K562 (cell line): Measurements from ENCODE around the gene ZNF669. TPM values are rescaled to one million over a fixed set of nuclear protein-coding genes. Genes with fewer than 3 reads are reported as not detected.

Source experiments
- ATAC-seq: fragments of 200-7000 bp; cut with Tn5 transposase; 3 replicates; pipeline ENCODE4 v1.9.1; 2020; ENCODE audit warnings: moderate library complexity
- BruUV-seq: library from RNA; stranded (reverse); fragments of 400-500 nt; replicated peaks from 2 replicates; lab custom pipeline; 2021; lab: Mats Ljungman, UMichigan
- CTCF ChIA-PET: fragments of 300-600 bp; formaldehyde crosslinking; extraction: SDS; loops from one replicate; lab custom pipeline; 2021; ENCODE audit warnings: low intra/inter-chr PET ratio; lab: Yijun Ruan, JAX
- POLR2A ChIA-PET: fragments of 300-600, 350-650 bp; sonication (Branson Sonifier 250); formaldehyde crosslinking; extraction: SDS; loops from one replicate; lab custom pipeline; 2021; ENCODE audit warnings: antibody characterized with exemption, inconsistent platforms; lab: Yijun Ruan, JAX
- DNase-seq, 4 experiments: peaks; one replicate each; pipeline versions ENCODE4 v3.0.0 to v3.0.0-alpha.2; 2011 to 2018; ENCODE audit warnings: low spot score in 3 of 4, mixed read lengths in 3 of 4; ENCODE audit errors: extremely low read depth in 1 of 4
- FAIRE-seq: peaks from 2 replicates; lab custom pipeline; 2011; peaks lifted over from hg19 to GRCh38; lab: Jason Lieb, UNC
- H2AFZ ChIP-seq: 2 replicates; pipeline ENCODE4 v1.6.0; 2011; ENCODE audit warnings: low read depth, low read length, control low read depth, inconsistent platforms
- H3K27ac ChIP-seq: fragments of 200-600 bp; 3 replicates; pipeline ENCODE4 v1.8.0; 2011; ENCODE audit warnings: low read depth, mild to moderate bottlenecking, control low read depth, inconsistent platforms, low read length, moderate library complexity, mixed read lengths; ENCODE audit errors: extremely low read depth
- H3K27me3 ChIP-seq, 2 experiments: fragments of 300-600 bp in 1 of 2; 2 replicates in 1 of 2; 3 replicates in 1 of 2; pipeline versions ENCODE4 v1.6.0 to v1.8.0; 2011; ENCODE audit warnings: inconsistent platforms in 2 of 2, low read length in 2 of 2, mild to moderate bottlenecking in 1 of 2, mixed read lengths in 1 of 2, moderate library complexity in 1 of 2; ENCODE audit not compliant: control insufficient read depth in 2 of 2, insufficient read depth in 2 of 2
- H3K36me3 ChIP-seq: fragments of 300-600 bp; 3 replicates; pipeline ENCODE4 v1.8.0; 2011; ENCODE audit warnings: mild to moderate bottlenecking, low read length, inconsistent platforms; ENCODE audit not compliant: control insufficient read depth, insufficient read depth
- H3K4me1 ChIP-seq, 2 experiments: fragments of 200-600 bp in 1 of 2; replicated peaks in 1 of 2; 2 replicates in 1 of 2; 3 replicates in 1 of 2; pipeline versions ENCODE4 v1.5.1 to v1.8.0; 2011; ENCODE audit warnings: inconsistent platforms in 2 of 2, low read length in 2 of 2, mild to moderate bottlenecking in 1 of 2, mixed read lengths in 1 of 2, moderate library complexity in 1 of 2; ENCODE audit not compliant: control insufficient read depth in 2 of 2, insufficient read depth in 2 of 2
- H3K4me2 ChIP-seq: 2 replicates; pipeline ENCODE4 v1.6.1; 2011; ENCODE audit warnings: low read length, control low read depth, inconsistent platforms, mixed read lengths; ENCODE audit not compliant: insufficient read depth
- H3K4me3 ChIP-seq: fragments of 200-600 bp; sonication (generic), shearing (Covaris generic); 2 replicates; pipeline ENCODE4 v1.5.1; 2016; ENCODE audit warnings: control low read depth, inconsistent platforms
- H3K79me2 ChIP-seq: fragments of 200-600 bp; 3 replicates; pipeline ENCODE4 v1.8.0; 2011; ENCODE audit warnings: low read length, inconsistent platforms; ENCODE audit not compliant: control insufficient read depth, insufficient read depth
- H3K9ac ChIP-seq, 2 experiments: 2 replicates each; pipeline versions ENCODE4 v1.6.0 to v1.6.1; 2011; ENCODE audit warnings: low read depth in 2 of 2, low read length in 2 of 2, control low read depth in 1 of 2, inconsistent platforms in 1 of 2, mild to moderate bottlenecking in 1 of 2, mixed read lengths in 1 of 2; ENCODE audit not compliant: insufficient read depth in 1 of 2
- H3K9me1 ChIP-seq: one replicate; pipeline ENCODE4 v1.6.0; 2011; ENCODE audit warnings: inconsistent platforms, mild to moderate bottlenecking, low read length, moderate library complexity; ENCODE audit not compliant: control insufficient read depth, insufficient read depth
- H3K9me3 ChIP-seq: replicated peaks from 2 replicates; pipeline ENCODE4 v1.5.1; 2011; ENCODE audit warnings: low read depth, low read length, inconsistent platforms; ENCODE audit not compliant: control insufficient read depth, insufficient read depth
- H4K20me1 ChIP-seq: replicated peaks from 2 replicates; pipeline ENCODE4 v1.6.1; 2011; ENCODE audit warnings: low read length, inconsistent platforms, mixed read lengths; ENCODE audit not compliant: control insufficient read depth, insufficient read depth
- NFIC ChIP-seq: fragments of 450-650 bp; IDR thresholded peaks from 2 replicates; pipeline ENCODE4 v1.6.1; 2017; ENCODE audit warnings: mild to moderate bottlenecking, inconsistent platforms
- NFRKB ChIP-seq: fragments of 450-650 bp; IDR thresholded peaks from 2 replicates; pipeline ENCODE4 v1.6.1; 2016; ENCODE audit warnings: low read depth
- SNRNP70 ChIP-seq: fragments of 200-400 bp; formaldehyde crosslinking; optimal IDR thresholded peaks from 2 replicates; pipeline ENCODE3; 2017; ENCODE audit warnings: low read depth, low read length
- SOX6 ChIP-seq: fragments of 450-650 bp; IDR thresholded peaks from 2 replicates; pipeline ENCODE4 v1.6.1; 2014; ENCODE audit warnings: mild to moderate bottlenecking
- STAG1 ChIP-seq: sonication (generic); formaldehyde crosslinking; IDR thresholded peaks from 2 replicates; pipeline ENCODE4 v1.5.0; 2020; ENCODE audit warnings: missing genetic modification reagents, borderline replicate concordance
- TBP ChIP-seq: optimal IDR thresholded peaks from 2 replicates; pipeline ENCODE3; 2011; ENCODE audit warnings: low read depth, low read length, improper control_type of control experiment
- ZNF146 ChIP-seq: IDR thresholded peaks from one replicate; pipeline ENCODE4 v1.6.1; 2018; ENCODE audit warnings: missing compliant biosample characterization; ENCODE audit not compliant: unreplicated experiment
- WGBS: fragments of 100-300 bp; shearing (Covaris generic); methylation state at CpG from one replicate; pipeline ENCODE4 v1.1.6; 2016; ENCODE audit warnings: low coverage, mixed read lengths; ENCODE audit not compliant: insufficient coverage; ENCODE audit errors: missing lambda C conversion rate; 5-methylcytosine and 5-hydroxymethylcytosine counted together
- in situ Hi-C: fragments of 300-500 bp; cut with MboI; formaldehyde crosslinking; loops from 4 replicates; pipeline ENCODE4 v1.15.0; 2018; ENCODE audit warnings: inconsistent platforms, mixed read lengths
- intact Hi-C: fragments of 100-400 bp; cut with micrococcal nuclease; formaldehyde crosslinking; loops from 2 replicates; pipeline ENCODE4 v1.14.2; 2022
- polyA plus RNA-seq, 8 experiments: library from polyadenylated mRNA; depleted of rRNA in 4 of 8; stranded (reverse) in 5 of 8; unstranded in 3 of 8; fragments of >200 nt; fragmentation: Nextera tagmentation in 2 of 8; fragmentation: Illumina TruSeq in 1 of 8; extraction: Ambion mirVana in 2 of 8; extraction: Trizol in 1 of 8; gene quantifications; 2 replicates each; pipeline versions ENCODE4 v1.2.1 to v1.2.3, GENCODE V29; 2011 to 2014; ENCODE audit warnings: inconsistent platforms in 1 of 8, missing spikeins in 1 of 8
- total RNA-seq, 7 experiments: library from RNA; depleted of rRNA in 6 of 7; stranded (reverse); fragments of >200 nt in 6 of 7; fragmentation: Illumina TruSeq in 2 of 7; extraction: Trizol in 2 of 7; gene quantifications; 2 replicates each; pipeline versions ENCODE4 v1.2.1 to v1.2.3, GENCODE V29; 2011 to 2021; ENCODE audit warnings: low replicate concordance in 1 of 7
- TF ChIP-seq, protein P1 (sequence below), 3 experiments: fragments of 200-800 bp in 1 of 3; sonication (Bioruptor generic) in 1 of 3; sonication (generic) in 1 of 3; formaldehyde crosslinking in 1 of 3; IDR thresholded peaks; 2 replicates each; pipeline versions ENCODE4 v1.6.1 to v1.8.0; 2016 to 2022; ENCODE audit warnings: mild to moderate bottlenecking in 2 of 3, missing compliant biosample characterization in 2 of 3, missing genetic modification characterization in 2 of 3, missing genetic modification reagents in 1 of 3

ZNF669 gene
- total and polyA plus RNA-seq, 9 of the 15 experiments (the other 6 are each of a cell fraction or from before 2014, with no cell fraction given) = 5.3 to 18.3 (median 10.2) TPM

DNA sequence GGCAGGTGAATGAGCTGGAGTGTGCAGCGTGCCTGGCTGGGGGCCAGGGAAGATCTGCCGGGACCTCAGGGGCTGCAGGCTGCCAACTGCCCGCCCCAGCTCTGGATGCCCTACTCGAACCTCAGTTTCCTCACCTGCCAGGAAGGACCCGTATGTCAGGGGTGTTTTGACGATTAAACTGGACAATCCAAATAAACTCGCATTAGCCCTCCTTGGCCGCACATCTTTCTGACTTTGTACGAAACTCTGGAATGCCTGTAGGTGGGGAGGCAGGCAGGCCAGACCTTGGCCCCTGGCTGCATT, 8.3 kb upstream of the ZNF669 start:
- in situ Hi-C loops (no loop called here), intact Hi-C loops (loop anchor here (5.0 kb wide), 1 partner anchor 100 kb away; no protein-coding TSS in a partner anchor)
- H3K9me1 ChIP-seq = no peaks in the 10 kb centered on the region
- H3K27me3 ChIP-seq = no peaks in the 10 kb centered on the region
- H3K27ac ChIP-seq = no peak overlapping the region
- no peak for DNase-seq
- H3K9ac ChIP-seq = peak overlapping the region; percentile 72 to 94; a peak in 3 of 4 replicates
- TF ChIP-seq NFIC (peak; percentile 78), STAG1 (CRISPR knock-in tag) (peak; percentile 43; the same call in 1 of the 2 replicates), SNRNP70 (no peak)
- no peak for FAIRE-seq
- no TSS peak for BruUV-seq
- no peak overlapping the region for H3K4me3 ChIP-seq
- H2AFZ ChIP-seq = peak overlapping the region; percentile 100
- H3K79me2 ChIP-seq = no peaks in the 10 kb centered on the region; the same call in 2 of the 3 replicates
- peaks cover 5% of the 10 kb centered on the region for H3K9me3 ChIP-seq
- WGBS = 55% methylated on average over 9 of the region's 9 CpGs
- no peaks in the 10 kb centered on the region for H4K20me1 ChIP-seq
- no peak for ATAC-seq
- peak overlapping the region; percentile 84 for H3K4me2 ChIP-seq
- ChIA-PET CTCF (no interaction called here), POLR2A (interaction anchor here (0.9 kb wide), 1 partner anchor 219 kb away, joined by 3 read pairs; no protein-coding TSS in a partner anchor)
- no peaks in the 10 kb centered on the region for H3K36me3 ChIP-seq
- H3K4me1 ChIP-seq = peaks cover 4 to 34% of the 10 kb centered on the region in 2 experiments

DNA sequence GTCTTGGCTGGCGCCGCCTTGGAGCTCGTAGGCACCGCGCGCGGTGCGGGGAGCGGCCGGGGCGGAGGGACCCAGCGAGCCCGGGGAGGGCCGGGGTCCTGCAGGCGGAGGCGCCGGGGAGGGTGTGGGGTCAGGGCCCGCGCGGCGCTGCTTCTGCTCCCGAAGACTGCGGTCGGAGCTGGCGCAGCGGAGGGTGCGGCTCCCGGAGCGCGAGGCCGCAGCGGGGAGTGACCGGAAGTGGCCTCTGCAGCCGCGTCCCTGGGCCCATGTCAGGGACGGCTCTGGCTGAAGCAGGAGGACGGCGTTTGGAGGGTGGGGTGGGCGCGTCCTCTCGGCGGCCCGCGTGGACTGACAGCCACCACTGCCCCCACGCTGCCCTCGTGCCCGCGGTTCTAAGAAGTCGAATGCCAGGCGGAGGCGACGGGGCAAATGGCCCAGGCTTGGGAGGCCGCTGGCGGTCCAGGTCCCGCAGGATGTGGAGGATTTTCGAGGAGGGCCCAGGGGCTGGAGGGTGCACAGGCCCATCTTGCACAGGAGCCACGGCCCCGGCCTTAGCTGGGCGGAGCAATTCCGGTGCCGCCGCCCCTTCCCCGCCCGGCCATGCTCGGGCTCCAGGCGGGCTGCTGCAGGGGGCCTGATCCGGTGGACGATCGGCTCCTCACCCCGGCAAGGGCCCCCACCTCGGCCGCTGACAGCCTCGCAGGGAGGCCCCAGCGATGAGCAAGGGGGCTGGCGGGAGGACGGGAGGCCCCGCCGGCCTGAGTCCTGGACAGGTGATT, 7.7 kb upstream of the ZNF669 start:
- no peaks in the 10 kb centered on the region for H3K27me3 ChIP-seq
- 10% methylated on average over 52 of the region's 78 CpGs for WGBS
- peak overlapping the region; percentile 82 for H3K27ac ChIP-seq
- no peaks in the 10 kb centered on the region; the same call in 2 of the 3 replicates for H3K79me2 ChIP-seq
- in situ Hi-C loops (no loop called here), intact Hi-C loops (loop anchor here (5.0 kb wide), 1 partner anchor 100 kb away; no protein-coding TSS in a partner anchor)
- H3K4me3 ChIP-seq = peak overlapping the region; percentile 68
- no peaks in the 10 kb centered on the region for H3K36me3 ChIP-seq
- BruUV-seq = TSS peak; percentile 44
- no peaks in the 10 kb centered on the region for H4K20me1 ChIP-seq
- H2AFZ ChIP-seq = peak overlapping the region; percentile 100
- FAIRE-seq (peak; percentile 52), DNase-seq (peak; percentile 83 to 85 (median 84)), ATAC-seq (peak; percentile 95)
- no peaks in the 10 kb centered on the region for H3K9me1 ChIP-seq
- H3K9me3 ChIP-seq = peaks cover 5% of the 10 kb centered on the region
- ChIA-PET CTCF (interaction anchor here (0.6 kb wide), 1 partner anchor 1956 kb away, joined by 3 read pairs; no protein-coding TSS in a partner anchor), POLR2A (interaction anchor here (0.9 to 1.8 kb wide), 3 partner anchors 13 to 219 kb away, joined by 3 to 8 read pairs (median 7); partner anchors contain the start of gene ZNF670)
- H3K4me2 ChIP-seq = peak overlapping the region; percentile 84
- H3K9ac ChIP-seq = peak overlapping the region; percentile 72 to 94
- peaks cover 4 to 34% of the 10 kb centered on the region in 2 experiments for H3K4me1 ChIP-seq
- TF ChIP-seq NFRKB (peak; percentile 61; the same call in 1 of the 2 replicates), ZNF146 (CRISPR knock-in tag) (peak; percentile 21), SOX6 (peak; percentile 47), TBP (peak; percentile 34)
- TF ChIP-seq, protein P1, sequence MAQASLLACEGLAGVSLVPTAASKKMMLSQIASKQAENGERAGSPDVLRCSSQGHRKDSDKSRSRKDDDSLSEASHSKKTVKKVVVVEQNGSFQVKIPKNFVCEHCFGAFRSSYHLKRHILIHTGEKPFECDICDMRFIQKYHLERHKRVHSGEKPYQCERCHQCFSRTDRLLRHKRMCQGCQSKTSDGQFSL (CRISPR knock-in tag; IDR thresholded peaks at IDR 0.05) = peak; percentile 50; the same call in 1 of the 2 replicates
- TF ChIP-seq, protein P1 (tag; IDR thresholded peaks at IDR 0.05) = no peak
